Right lobe of liver (tissue), 4 donors: ENCODE measurements around the gene ANO6.

Experiments
- CTCF ChIP-seq, 4 donors: fragments of 200-600 bp in 3 of 4; fragments of 450-650 bp in 1 of 4; IDR thresholded peaks; one replicate each; pipeline versions ENCODE4 v1.5.1 to v1.8.0; 2016 to 2022; ENCODE audit warnings: antibody characterized with exemption in 4 of 4, mild to moderate bottlenecking in 2 of 4
- POLR2A ChIP-seq: fragments of 450-650 bp; IDR thresholded peaks from one replicate; pipeline ENCODE4 v1.6.1; 2017; ENCODE audit warnings: antibody characterized with exemption, mild to moderate bottlenecking
- donor health status: DM: no; HTN: no; CAD: no.
- donor health status: DM: no; HTN: no; CAD: no.
- donor health status: DM: no; HTN: yes; CAD: no.

GRCh38 chr12:45292486-45293195 lies 76.7 kb downstream of the ANO6 start:
- TF ChIP-seq CTCF (IDR thresholded peaks at IDR 0.05), result no peak
- no peak for TF ChIP-seq POLR2A
